ENCODE data around the gene NCAM1. TPM values are rescaled to one million over a fixed set of nuclear protein-coding genes. Genes with fewer than 3 reads are reported as not detected.

The NCAM1 gene
- total RNA-seq, 1 donor from 2014 or later, result 505 TPM

DNA sequence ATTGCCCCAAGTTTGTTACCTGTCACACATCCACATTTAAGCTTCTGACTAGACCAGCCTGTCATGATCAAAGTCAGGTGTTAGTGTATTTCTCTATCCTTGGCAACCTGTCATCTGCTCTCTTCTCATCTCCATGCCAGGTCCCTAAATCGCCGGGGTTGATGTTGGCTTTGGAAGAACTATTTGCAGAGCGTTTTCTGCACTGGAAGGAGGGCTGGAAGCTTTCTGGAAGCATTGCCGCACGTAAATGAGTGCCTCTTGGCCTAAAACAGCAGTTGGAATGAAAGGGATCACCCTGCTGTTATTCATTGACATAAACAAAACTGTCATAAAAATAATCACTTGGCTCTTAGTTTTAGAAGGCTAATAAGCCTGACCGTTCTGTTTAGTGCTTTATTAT is 354.6 kb downstream of the NCAM1 start:
- DNase-seq, result no peak

DNA sequence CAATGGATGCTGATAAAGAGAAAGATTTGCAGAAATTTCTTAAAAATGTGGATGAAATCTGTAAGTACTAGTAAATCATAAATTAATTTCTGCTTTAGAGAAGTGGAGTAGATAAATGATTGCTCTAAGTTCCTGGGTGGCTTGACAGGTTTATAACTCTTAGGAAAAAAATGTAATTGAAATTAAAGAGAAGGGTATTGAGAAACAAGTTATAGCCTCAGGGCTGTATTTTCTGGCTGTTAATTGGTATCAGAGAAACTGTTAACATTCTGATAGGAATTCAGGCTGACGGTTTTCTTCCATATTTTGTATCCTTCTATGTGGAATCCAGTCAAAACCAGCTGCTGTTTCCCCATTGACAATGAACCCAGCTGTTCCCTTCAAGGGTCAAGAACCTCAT is 355.0 kb downstream of the NCAM1 start:
- no peak for DNase-seq

DNA sequence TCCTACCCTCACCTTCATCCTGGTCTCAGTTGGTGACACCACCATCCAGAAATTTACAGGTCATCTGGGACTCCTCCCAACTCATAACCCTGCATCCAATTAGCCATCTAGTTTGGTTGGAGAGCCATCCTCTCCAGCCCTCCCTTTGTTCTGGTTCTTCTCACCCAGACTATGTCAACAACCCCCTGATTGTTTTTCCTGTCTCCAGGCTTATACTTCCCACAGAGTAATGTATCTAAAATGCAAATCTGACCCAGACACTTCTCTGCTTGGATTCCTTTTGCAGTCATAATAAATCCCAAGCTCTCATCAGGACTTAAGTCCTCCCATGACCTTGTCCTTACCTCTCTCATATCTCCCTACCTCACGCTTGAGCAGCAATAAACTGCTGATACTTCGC is 356.1 kb downstream of the NCAM1 start:
- no peak for DNase-seq

GRCh38 chr11:113319085-113319484 is 357.9 kb downstream of the NCAM1 start:
- DNase-seq, result no peak

DNA sequence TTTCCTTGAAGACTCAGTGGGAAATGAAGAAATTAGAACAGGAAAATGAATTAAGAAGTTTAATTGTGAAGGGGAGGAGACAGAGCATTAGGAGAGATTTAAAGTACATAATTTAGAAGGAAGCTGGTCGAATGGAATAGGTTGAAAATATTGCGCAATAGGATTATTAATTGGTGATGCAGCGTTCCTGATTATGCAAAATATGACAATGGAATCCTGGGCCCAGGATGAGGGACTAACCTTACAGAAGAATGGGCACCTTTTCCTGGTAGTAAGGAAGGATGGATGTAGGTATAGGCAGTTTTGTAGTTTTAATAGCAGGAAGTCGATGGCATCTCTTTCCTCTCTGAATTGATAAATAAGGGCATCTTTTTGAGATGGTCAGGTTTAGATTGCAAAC is 360.9 kb downstream of the NCAM1 start:
- DNase-seq, result no peak

GRCh38 chr11:113324250-113324649 is 363.0 kb downstream of the NCAM1 start:
- DNase-seq, result no peak

Small RNA genes lying within 50 kb of the gene (small RNA-seq; reads per million reads assigned to genes)
- gene RNU7-187P, result not detected
